Erythroblast (primary cell): Measurements from ENCODE around the gene DBI.

Experiments
- GATA1 ChIP-seq: IDR thresholded peaks from 2 replicates; pipeline ENCODE4 v1.6.1; 2011; ENCODE audit warnings: low read depth, mild to moderate bottlenecking, control low read depth, low read length, moderate library complexity
- POLR2A ChIP-seq: IDR thresholded peaks from 2 replicates; pipeline ENCODE4 v1.6.1; 2011; ENCODE audit warnings: mild to moderate bottlenecking, low read length

DNA sequence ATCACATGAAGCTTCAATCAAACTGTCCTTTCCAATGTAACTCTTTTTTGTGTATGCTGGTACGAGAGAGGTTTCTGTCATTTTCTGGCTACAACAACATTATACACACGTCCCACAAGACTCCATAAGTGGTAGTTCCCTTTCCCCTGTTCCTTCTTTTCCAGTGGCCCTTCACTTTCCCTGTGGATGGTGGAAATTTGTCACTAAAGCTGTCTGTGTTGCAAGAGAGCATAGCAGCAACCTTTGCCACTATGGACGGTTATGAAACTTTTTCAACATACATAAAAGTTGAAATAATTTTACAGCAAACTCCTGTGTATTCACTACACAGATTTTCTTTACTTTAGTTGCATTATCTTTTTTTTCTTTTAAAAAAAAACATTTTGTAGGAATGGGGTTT is 18.7 kb downstream of the DBI start:
- TF ChIP-seq POLR2A (no peak), GATA1 (no peak)
